GM21381 (cell line): ENCODE results near the gene FOXR1.

Experiments
- ATAC-seq: cut with Tn5 transposase; IDR thresholded peaks from one replicate; pipeline ENCODE4 v1.9.1; 2021; ENCODE audit warnings: mild to moderate bottlenecking, moderate library complexity; ENCODE audit not compliant: unreplicated experiment

FOXR1 gene, protein sequence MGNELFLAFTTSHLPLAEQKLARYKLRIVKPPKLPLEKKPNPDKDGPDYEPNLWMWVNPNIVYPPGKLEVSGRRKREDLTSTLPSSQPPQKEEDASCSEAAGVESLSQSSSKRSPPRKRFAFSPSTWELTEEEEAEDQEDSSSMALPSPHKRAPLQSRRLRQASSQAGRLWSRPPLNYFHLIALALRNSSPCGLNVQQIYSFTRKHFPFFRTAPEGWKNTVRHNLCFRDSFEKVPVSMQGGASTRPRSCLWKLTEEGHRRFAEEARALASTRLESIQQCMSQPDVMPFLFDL

DNA sequence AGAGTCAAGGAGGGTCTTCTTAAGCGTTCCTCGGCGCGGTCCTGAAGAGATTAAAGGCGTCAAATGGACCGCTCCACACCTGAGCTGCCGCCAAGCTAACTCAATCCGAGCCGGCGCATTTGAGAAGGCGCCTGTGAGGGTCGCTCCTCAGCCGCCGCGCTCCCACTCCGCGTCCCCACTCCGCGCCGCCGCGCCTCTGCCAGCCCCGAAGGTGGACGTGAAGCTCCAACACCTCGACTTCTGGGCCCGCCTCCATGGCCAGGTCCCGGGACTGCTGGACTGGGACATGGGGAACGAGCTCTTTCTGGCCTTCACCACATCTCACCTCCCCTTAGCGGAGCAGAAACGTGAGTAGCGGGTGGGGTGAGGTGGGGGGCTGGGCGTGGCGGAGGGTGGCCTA lies at the start of gene FOXR1:
FOXR1 (plus strand) TSS at position 116 of the 400 bp plus-strand sequence; CDS start at position 287, 171 bp downstream.
- no peak for ATAC-seq

DNA sequence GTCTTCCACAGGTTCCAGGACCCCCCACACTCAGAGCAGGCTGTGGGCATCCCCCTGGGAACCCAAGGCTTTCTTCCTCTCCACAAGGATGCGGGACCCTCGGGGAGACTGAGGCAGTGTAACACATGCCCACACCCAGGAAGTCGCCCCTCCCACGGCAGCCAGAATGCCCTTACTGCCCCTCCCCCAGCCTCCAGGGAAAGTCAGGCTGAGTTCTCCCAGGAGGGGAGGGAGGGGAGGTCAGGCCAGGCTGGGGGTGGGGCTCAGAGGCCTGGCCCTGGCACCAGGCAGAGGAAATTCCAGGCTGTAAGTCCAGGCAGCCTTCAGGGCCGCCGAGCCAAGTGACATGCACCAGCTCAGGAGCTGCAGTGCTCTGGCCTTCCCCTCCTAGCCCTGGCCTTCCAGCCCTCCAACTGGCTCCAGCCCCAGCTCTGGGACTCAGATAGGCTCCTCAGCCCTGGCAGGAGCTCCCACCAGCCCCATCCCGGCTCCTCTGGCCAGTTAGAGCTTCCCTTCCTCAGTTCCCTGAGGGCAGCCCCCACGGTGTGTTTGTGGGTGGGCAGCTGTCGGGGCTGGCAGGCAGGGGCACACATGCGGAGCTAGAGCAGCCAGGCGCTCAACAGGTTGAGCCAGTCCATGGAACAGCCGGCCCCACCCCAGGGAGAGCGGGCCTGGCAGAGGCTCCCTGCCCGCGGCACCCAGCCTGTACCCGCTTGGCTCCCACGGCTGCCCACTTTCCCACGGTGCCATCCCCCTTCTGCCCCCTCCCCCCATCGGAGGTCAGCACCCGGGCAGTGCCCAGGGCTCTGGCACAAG lies 49.4 kb upstream of the FOXR1 start:
- ATAC-seq, result no peak

DNA sequence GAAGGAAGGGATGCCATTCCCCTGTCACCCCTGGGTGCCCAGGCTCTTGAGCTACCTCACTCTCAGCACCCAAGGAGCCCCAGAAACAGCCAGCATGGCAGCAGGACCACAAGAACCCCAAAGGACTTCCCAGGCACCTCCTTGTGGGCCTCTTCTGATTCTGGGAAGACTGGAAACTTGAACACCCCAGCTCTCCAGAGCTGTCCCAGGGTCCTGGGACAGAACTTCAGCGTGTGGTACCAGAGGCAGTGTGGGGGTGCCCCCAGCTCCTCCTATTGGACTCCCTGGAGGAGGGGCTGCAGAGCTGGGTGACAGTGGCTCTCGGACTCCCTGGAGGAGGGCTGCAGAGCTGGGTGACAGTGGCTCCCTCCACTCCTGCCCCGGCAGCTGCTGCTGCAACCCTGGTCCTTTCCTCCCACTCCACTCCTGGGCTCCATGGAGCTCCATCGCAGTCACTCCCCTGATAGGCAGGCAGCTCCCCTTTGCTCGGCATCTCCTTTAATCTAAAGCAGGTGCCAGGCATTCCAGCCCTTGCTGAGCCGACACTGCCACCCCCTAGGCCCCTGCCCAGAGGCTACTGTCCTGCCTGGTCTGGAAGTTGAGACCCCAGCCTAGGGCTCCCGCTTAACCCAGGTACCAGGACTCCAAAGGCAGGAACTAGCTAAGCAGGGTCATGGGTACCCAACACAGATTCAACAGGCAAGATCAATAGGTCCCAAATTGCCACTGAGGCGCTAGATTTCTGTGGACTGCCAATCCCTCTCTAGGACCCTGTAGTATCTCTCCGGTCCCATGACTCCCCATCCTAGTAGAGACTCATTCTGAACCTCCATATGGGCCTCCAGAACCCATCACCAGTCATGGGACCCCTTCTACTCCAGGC lies 48.6 kb upstream of the FOXR1 start:
- ATAC-seq, result no peak

DNA sequence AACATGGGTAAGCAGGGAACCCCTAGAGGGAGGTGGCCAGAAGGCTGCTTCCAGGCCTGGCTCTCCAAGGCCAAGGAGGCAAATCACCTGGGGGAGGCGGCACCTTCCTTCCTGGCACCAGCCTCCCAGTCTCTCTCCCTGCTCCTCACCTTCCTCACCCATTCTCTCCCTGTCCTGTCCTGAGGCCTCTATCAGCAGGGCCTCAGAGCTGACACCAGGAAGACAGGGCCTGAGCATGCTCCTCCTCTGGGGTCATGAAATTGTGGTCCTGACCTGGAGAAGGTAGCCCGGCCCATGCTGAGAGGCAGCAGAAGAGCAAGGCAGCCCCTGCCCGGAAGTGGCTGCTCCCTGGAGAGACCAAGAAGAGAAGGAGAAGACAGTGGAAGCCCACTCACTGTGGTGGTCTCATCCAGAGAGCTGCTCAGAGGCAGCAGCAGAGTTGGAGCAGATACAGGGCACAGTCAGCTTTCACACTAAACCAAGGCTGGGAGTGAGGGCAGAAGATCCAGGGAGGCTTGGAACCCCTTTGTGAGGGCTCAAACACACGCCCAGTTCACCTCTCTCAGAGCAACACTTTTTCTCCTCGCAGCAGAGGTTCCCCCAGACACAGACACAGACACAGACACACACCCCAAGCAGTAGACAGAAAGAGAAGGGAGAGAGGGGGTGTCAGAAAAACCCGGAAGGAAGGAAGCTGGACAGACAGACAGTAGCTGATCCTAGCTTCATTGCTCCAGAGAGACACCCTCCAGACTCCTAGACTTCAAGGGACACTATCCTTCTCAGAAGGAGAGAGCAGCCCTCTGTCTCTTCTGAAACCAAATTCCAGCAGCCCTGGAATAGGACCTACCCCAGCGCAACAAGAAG lies 47.6 kb upstream of the FOXR1 start:
- ATAC-seq, result no peak

DNA sequence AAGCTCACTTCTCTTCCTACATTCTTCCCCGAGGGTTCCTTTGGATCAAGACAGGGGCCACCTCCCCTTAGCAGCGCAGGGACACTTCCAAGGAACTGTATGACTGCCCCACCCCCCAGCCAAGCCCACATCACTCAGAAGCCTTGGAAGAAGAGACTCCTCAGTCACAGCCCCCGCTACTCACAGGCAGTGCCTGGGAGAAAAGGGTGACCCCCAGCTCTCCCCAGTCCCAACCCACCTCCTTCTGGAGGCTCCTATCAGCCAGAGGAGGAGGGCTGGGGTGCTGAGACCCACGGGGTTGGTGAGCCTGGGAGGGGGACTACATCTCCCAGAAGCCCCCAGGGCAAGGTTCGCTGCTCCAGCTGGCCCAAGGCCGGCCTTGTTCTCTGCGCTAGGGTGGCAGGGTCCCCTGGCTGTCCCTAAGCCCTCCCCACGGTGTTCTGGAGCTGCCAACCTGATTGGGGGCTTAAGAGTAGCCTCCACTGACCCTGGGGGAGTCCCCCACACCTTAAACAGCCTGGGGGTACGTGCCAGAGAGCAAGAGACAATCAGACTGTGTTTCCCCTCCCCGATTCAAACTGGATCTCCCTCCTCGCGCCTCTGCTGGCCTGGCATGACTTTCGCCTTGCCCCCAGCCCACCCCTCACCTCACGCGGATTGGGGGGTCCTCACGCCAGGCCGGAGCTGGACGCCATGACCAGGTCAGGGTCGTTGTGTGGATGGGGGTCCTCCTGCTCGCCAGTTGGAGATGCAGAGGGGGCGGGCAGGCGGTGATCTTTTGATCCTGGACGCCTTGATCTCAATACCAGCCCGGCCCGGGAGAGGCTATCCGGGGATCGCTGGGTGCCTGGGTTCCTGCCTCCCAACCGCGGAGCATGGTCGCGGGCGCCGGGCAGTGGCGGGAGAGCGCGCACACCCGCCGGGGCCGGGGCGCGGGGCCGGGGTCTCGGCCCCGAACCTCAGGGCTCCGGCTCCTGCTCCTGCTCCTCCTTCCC lies 46.7 kb upstream of the FOXR1 start:
- no peak for ATAC-seq

DNA sequence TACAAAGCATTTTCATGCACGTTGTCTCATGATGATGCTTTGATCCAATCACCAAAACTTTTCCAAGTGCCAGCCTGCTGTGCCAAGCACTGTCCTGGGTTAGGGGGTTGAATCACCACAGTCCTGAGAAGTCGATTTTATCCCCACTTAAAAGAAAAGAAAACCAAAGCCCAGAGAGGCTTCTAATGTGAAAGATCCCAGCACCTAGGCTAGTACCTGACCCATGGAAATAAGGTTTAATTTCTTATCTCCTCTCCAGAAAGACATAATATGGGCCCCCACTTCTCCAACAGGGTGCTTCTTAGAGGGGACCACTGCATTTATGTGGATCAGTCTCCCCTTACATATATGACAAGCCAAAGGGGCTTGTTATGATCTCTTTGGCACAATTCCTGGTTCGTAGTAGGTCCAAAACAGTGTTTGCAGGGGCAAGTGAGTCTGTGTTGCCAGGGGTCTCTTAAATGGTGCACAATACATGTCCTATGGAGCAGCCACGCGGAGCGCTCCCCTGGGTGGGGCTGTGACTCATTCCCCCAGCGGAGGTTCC lies 43.9 kb upstream of the FOXR1 start:
- no peak for ATAC-seq

DNA sequence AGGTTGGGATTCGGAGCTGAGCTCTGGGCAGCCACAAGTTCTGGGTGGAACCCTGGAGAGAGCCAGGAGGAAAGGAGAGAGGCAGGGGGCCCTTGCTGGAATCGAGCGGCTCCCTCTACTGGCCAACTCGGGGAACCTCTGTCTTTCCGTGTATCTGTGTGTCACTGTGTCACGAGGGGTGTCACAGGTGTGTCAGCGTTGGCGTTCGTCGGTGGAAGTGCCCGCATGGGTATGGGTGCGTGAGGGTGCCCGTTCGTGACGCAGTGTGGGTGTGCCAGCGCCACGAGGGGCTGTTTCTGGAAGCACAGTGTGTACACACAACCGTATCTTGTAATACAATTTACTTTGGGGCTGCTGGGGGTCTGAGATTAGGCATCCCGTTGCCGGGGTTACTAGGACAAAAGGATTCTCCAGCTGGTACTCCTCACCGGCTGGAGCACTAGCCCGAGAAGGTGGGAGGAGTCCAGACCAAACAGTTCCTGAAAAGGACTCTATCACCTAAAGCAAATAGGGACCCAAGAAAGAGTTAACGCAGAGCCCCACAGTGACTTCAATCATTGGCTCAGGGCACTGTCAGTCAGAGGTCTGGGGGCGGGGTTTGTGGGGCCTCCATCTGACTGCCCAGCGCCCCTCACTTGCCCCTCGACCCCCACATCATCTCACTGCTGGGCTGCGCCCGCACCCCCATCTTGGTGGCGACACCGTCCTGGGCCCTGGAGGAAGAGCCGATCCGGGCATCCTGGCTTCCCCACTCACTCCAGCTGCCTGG lies 43.3 kb upstream of the FOXR1 start:
- peak; percentile 36 for ATAC-seq

DNA sequence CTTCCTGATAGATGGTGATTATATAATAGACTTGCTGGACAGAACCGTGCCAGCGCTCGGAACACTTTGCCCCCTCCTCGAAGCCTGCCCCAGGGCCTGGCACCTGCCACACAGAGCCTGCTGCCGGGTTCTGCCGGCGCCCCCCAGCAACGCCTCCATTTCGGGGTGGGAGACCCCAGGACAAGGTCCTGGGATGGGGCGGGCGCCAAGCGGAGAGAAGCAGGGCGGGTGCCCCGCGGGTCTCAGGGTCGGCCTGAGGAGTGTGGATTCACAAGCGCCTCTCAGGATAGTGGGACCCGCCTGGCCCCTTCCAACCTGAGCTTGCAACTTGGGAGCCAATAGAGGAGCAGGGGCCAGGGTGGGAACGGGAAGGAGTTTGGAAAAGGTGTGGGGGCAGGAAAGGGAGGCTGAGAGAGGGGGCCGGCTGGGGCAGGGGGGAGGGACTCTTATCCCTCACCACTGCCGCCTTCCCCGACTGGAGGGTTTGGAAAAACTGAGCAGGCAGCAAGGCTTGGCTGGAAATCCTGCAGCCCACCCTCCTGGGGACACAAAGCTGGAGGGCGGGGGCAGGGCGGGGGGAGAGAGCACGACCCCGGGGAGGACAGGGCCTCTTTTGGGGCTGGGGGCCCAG lies 42.6 kb upstream of the FOXR1 start:
- no peak for ATAC-seq

DNA sequence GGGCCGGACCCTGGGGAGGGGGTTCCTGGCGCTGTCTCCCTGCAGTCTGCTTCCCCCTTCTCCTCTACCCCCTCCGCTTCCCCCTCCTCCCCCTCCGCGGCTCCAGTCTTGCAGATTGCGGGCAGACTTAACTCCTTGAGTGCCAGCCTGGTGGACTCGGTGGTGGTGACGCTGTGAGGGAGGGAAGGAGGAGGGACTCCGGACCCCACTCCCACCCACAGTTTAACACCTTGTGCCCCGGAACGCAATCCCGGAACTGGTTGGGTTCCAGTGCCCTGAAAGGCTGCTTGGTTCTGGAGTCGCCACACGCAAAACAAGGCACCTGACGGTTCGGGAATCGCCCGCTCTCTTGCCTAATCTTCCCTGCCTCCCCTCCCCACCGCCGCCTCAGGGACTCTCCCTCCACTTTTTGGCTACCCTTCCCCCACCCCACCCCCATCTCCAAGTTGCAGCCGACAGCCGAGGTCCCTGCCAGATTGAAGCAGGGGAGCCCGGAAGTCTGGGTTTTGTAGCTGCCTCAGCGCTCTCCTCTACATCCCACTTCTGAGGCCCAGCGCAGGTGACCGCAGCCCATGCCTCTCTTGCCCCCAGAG lies 42.0 kb upstream of the FOXR1 start:
- ATAC-seq, result no peak

DNA sequence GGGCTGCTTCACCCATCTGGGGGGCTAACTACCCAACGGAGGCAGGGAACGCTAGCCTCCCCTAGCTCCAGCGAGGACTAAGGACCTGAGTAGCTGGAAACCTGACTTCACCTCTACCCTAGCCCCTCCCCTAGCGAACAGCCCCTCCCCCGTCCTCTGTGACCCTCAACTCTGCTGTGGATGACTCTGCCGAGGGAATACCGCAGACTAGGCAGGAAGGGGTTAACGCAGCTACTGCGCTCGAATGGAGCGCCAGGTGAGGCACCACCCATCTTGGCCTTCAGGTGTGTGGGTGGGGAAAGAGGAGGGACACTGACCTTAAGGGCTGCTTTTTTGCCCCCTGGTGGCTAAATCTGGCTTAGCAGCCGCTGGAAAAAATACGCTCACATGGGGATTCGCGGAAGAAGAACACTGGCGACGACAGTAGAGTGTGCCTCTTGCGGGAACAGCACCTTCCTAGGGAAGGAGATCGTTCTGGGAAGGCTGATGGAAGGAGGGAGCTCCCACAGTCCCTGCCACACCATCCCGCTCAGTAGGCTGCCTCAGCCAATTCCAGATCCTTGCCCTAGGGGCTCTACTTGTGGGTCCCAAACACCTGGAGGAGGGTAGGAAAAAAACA lies 41.4 kb upstream of the FOXR1 start:
- ATAC-seq, result no peak

DNA sequence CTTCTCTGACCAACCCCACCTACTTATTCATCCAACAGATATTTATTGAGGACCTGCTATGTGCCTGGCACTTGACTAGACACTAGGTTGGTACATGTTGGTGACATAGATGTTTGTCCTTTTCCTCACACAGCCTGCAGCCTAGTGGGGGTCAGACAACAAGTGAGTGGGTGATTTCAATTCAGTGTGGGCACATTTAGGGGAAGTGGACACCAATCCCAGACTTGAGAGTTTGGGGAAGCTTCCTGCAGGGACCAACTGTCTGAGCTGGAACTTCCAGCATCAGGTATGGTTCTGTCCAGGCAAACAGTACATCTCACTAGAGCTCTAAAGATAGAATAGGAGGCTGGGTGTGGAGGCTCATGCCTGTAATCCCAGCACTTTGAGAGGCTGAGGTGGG lies 40.0 kb upstream of the FOXR1 start:
- ATAC-seq, result no peak

DNA sequence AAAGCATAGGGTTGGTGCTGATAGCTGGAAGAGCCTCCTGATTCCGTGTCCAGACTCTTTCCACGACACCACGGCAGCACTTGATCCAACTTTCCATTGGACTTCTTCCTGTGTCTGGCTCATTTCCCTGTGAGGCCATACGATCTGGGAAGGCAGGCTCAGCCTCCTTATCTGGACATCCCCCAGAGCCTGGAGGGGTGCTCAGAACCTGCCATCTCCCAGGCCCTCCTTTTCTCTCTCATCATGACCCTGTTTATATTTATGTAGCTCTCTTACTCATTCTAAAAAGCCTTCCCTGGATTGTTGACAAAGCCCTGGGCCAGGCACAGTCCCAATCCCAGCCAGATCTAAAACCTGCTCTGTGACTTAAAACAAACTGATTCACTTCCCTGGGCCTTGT lies 38.1 kb upstream of the FOXR1 start:
- no peak for ATAC-seq

DNA sequence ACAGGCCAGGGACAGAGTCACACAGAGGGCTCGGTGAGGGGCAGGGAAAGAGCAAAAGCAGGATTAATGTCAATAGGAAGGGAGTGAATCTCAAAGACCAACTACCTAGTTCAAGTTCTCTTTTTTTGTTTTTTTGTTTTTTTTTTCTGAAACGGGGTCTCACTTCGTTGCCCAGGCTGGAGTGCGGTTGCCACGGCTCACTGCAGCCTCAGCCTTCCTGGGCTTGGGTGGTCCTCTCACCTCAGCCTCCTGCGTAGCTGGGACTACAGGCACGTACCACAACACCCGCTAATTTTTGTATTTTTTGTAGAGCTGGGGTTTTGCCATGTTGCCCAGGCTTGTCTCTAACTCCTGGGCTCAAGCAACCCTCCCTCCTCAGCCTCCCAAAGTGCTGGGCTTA lies 36.2 kb upstream of the FOXR1 start:
- ATAC-seq, result no peak

DNA sequence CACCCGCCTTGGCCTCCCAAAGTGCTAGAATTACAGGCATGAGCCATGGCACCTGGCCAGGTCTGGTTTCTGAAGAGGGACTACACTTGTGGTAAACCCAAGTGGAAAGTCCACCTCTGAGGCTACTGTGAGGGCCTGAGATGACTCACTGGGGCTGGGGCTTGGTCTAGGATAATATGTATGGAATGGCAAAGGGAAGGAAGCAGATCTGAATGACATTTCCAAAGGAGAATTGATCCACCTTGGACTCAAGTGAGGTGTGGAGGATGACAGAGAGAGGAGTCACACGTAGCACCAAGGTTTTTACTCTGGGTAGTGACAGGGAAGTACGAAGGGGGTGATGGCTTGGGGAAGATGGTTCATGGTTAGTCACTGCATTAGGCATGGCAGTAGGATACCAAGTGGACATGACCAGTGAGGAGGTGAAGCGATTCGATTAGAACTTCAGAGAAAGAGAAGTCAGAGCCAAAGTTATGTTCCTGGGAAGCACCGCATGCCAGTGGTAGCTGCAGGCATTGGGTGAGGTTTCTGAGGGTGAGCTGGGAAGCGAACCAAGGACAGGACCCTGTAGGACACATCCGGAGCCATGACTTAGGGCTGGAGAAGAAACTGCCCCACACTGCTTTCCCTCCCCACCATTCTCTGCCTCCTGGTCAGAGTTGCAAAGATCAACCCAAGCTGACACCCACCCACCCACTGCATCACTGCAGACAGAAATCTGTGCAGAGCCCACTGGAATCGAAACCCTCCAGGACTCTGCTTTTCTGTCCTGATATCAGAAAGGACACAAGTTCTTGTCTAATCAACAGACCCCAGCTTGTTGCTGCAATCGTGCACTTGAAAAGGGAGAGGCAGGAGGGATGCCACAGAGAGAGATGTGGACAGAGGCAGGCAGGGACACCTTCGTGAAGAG lies 32.8 kb upstream of the FOXR1 start:
- ATAC-seq, result no peak

DNA sequence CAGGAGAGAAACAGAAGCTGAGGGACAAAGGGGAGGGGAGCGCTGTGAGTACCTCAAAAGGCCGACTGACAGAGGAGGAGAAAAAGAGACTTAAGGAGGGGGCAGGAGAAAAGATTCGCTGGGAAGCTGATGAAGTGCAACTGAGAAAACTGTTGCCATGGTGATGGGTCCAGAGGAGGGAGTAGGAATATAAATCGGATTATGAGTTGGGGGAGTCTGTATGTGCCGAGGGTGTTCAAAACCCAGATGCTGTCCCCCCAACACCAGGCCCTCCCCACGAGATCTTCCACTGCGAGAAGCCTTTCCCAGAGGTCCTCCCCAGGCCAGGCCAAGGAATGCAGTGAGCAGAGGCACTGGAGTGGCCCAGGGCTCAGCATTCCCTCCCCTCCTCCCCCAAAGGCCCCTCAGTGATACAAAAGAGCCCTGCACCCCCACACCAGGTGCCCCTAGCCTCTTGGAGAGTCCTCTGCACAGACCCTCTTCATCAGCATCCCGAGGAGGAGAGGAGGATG lies 32.1 kb upstream of the FOXR1 start:
- ATAC-seq, result no peak
